H1 (cell line): Measurements from ENCODE around the gene SCG3. TPM values are rescaled to one million over a fixed set of nuclear protein-coding genes. Genes with fewer than 3 reads are reported as not detected.

Source experiments
- CTCF ChIA-PET: fragments of 300-600 bp; sonication (Branson Sonifier 250); formaldehyde crosslinking; loops from one replicate; lab custom pipeline; 2021; ENCODE audit not compliant: partially characterized antibody; lab: Charles Lee
- POLR2A ChIA-PET: fragments of 300-600 bp; sonication (Branson Sonifier 250); formaldehyde crosslinking; loops from one replicate; lab custom pipeline; 2021; ENCODE audit warnings: inconsistent platforms; ENCODE audit not compliant: partially characterized antibody; lab: Charles Lee
- DNase-seq, 2 experiments: peaks; one replicate each; pipeline versions ENCODE4 v3.0.0 to v3.0.0-alpha.2; 2010 to 2022; ENCODE audit warnings: low spot score in 2 of 2, low read depth in 1 of 2, mixed read lengths in 1 of 2
- FAIRE-seq: peaks from 2 replicates; lab custom pipeline; 2011; peaks lifted over from hg19 to GRCh38; lab: Jason Lieb, UNC
- H2AFZ ChIP-seq: 2 replicates; pipeline ENCODE4 v1.8.1; 2012; ENCODE audit warnings: low read length, inconsistent platforms
- H2AK5ac ChIP-seq: 2 replicates; pipeline ENCODE4 v1.6.1; 2013; ENCODE audit warnings: low read depth, low read length
- H2BK120ac ChIP-seq: replicated peaks from 2 replicates; pipeline ENCODE3; 2013; ENCODE audit warnings: low read depth, low read length, inconsistent platforms
- H2BK12ac ChIP-seq: 2 replicates; pipeline ENCODE4 v1.6.1; 2013; ENCODE audit warnings: low read depth, low read length
- H2BK15ac ChIP-seq: 2 replicates; pipeline ENCODE4 v1.6.1; 2013; ENCODE audit warnings: low read length
- H2BK20ac ChIP-seq: 2 replicates; pipeline ENCODE4 v1.6.1; 2013; ENCODE audit warnings: low read length
- H2BK5ac ChIP-seq: 2 replicates; pipeline ENCODE4 v1.6.1; 2013; ENCODE audit warnings: low read depth, low read length
- H3K14ac ChIP-seq: 2 replicates; pipeline ENCODE4 v1.6.1; 2013; ENCODE audit warnings: inconsistent platforms; ENCODE audit not compliant: insufficient read length
- H3K18ac ChIP-seq: 2 replicates; pipeline ENCODE4 v1.6.1; 2013; ENCODE audit warnings: low read length; ENCODE audit errors: extremely low read depth
- H3K23ac ChIP-seq: 2 replicates; pipeline ENCODE4 v1.6.1; 2013; ENCODE audit warnings: inconsistent platforms; ENCODE audit not compliant: insufficient read length
- H3K23me2 ChIP-seq: 2 replicates; pipeline ENCODE4 v1.6.1; 2013; ENCODE audit warnings: low read depth, low read length
- H3K27ac ChIP-seq: 2 replicates; pipeline ENCODE4 v1.6.1; 2011; ENCODE audit warnings: low read depth, low read length, inconsistent platforms
- H3K27me3 ChIP-seq, 4 experiments: replicated peaks in 1 of 4; 1 replicate in 1 of 4; 2 replicates in 3 of 4; pipeline versions ENCODE4 v1.6.1 to v1.8.1; 2011 to 2013; ENCODE audit warnings: low read length in 3 of 4, mild to moderate bottlenecking in 3 of 4, inconsistent platforms in 2 of 4, mixed read lengths in 2 of 4, moderate library complexity in 1 of 4; ENCODE audit not compliant: control insufficient read depth in 3 of 4, insufficient read depth in 3 of 4; ENCODE audit errors: extremely low read depth in 1 of 4
- H3K36me3 ChIP-seq, 4 experiments: 2 replicates each; pipeline versions ENCODE4 v1.6.1 to v1.8.1; 2011 to 2013; ENCODE audit warnings: mild to moderate bottlenecking in 4 of 4, low read length in 3 of 4, moderate library complexity in 2 of 4, control low read depth in 1 of 4, inconsistent platforms in 1 of 4; ENCODE audit not compliant: insufficient read depth in 4 of 4, control insufficient read depth in 2 of 4
- H3K4ac ChIP-seq: replicated peaks from 2 replicates; pipeline ENCODE3; 2013; ENCODE audit warnings: low read length, low read depth, mixed read lengths, inconsistent platforms; ENCODE audit not compliant: insufficient read length
- H3K4me1 ChIP-seq, 4 experiments: replicated peaks in 1 of 4; 1 replicate in 1 of 4; 2 replicates in 3 of 4; pipeline versions ENCODE4 v1.6.1 to v1.8.1; 2011 to 2013; ENCODE audit warnings: low read length in 3 of 4, inconsistent platforms in 2 of 4, mixed read lengths in 1 of 4; ENCODE audit not compliant: insufficient read depth in 4 of 4, control insufficient read depth in 3 of 4
- H3K4me2 ChIP-seq, 2 experiments: 2 replicates each; pipeline versions ENCODE4 v1.6.1 to v1.8.1; 2011 to 2013; ENCODE audit warnings: low read depth in 2 of 2, low read length in 2 of 2, control low read depth in 1 of 2, inconsistent platforms in 1 of 2, mild to moderate bottlenecking in 1 of 2; ENCODE audit not compliant: insufficient read depth in 1 of 2
- H3K4me3 ChIP-seq, 4 experiments: fragments of 200-600, 300-600 bp in 1 of 4; sonication (generic), shearing (Covaris generic), sonication (Bioruptor Twin) in 1 of 4; 2 replicates each; pipeline versions ENCODE4 v1.5.1 to v1.8.1; 2011 to 2016; ENCODE audit warnings: low read length in 4 of 4, low read depth in 3 of 4, control low read depth in 2 of 4, inconsistent platforms in 2 of 4, mild to moderate bottlenecking in 2 of 4, mixed read lengths in 1 of 4, moderate library complexity in 1 of 4; ENCODE audit not compliant: insufficient read depth in 2 of 4; ENCODE audit errors: extremely low read depth in 1 of 4
- H3K56ac ChIP-seq: replicated peaks from 2 replicates; pipeline ENCODE3; 2013; ENCODE audit warnings: low read depth, mild to moderate bottlenecking, mixed read lengths, low read length, inconsistent platforms; ENCODE audit not compliant: insufficient read length
- H3K79me1 ChIP-seq: 2 replicates; pipeline ENCODE4 v1.6.1; 2013; ENCODE audit warnings: low read depth, low read length, control low read depth
- H3K79me2 ChIP-seq, 2 experiments: 2 replicates each; pipeline versions ENCODE4 v1.6.1 to v1.8.1; 2012 to 2013; ENCODE audit warnings: low read length in 2 of 2, mild to moderate bottlenecking in 2 of 2, inconsistent platforms in 1 of 2; ENCODE audit not compliant: insufficient read depth in 2 of 2, control insufficient read depth in 1 of 2
- H3K9ac ChIP-seq, 4 experiments: replicated peaks in 1 of 4; 1 replicate in 1 of 4; 2 replicates in 3 of 4; pipeline versions ENCODE4 v1.6.1 to v1.8.1; 2011 to 2013; ENCODE audit warnings: low read depth in 3 of 4, low read length in 3 of 4, control low read depth in 2 of 4, mild to moderate bottlenecking in 2 of 4, moderate library complexity in 2 of 4, inconsistent platforms in 1 of 4; ENCODE audit errors: extremely low read depth in 1 of 4
- H3K9me3 ChIP-seq, 2 experiments: 2 replicates each; pipeline versions ENCODE4 v1.6.1 to v1.8.1; 2012 to 2013; ENCODE audit warnings: mild to moderate bottlenecking in 2 of 2, moderate library complexity in 2 of 2, control low read depth in 1 of 2, inconsistent platforms in 1 of 2, low read depth in 1 of 2, low read length in 1 of 2, mixed read lengths in 1 of 2; ENCODE audit not compliant: insufficient read depth in 2 of 2
- H4K20me1 ChIP-seq, 2 experiments: replicated peaks in 1 of 2; 2 replicates each; pipeline versions ENCODE3 to v1.8.1; 2011 to 2013; ENCODE audit warnings: inconsistent platforms in 2 of 2, low read length in 2 of 2, mild to moderate bottlenecking in 1 of 2; ENCODE audit not compliant: insufficient read depth in 2 of 2, control insufficient read depth in 1 of 2
- H4K5ac ChIP-seq: 2 replicates; pipeline ENCODE4 v1.6.1; 2013; ENCODE audit warnings: low read length, low read depth, mixed read lengths, inconsistent platforms; ENCODE audit not compliant: insufficient read length
- H4K8ac ChIP-seq: 2 replicates; pipeline ENCODE4 v1.8.0; 2013; ENCODE audit warnings: mild to moderate bottlenecking, moderate library complexity, low read length, inconsistent platforms; ENCODE audit not compliant: insufficient read depth; ENCODE audit errors: extremely low read depth
- H4K91ac ChIP-seq: replicated peaks from 2 replicates; pipeline ENCODE3; 2013; ENCODE audit warnings: low read length, mixed read lengths, inconsistent platforms; ENCODE audit not compliant: insufficient read length
- ASH2L ChIP-seq: fragments of 200-600, 300-600 bp; sonication (generic); IDR thresholded peaks from one replicate; pipeline ENCODE4 v1.7.1; 2017; ENCODE audit warnings: low read length
- CBX5 ChIP-seq: fragments of 300-800, 300-1000 bp; sonication (generic); IDR thresholded peaks from 2 replicates; pipeline ENCODE4 v1.7.1; 2016; ENCODE audit warnings: antibody characterized with exemption, low read length, low read depth
- CHD1 ChIP-seq: IDR thresholded peaks from 2 replicates; pipeline ENCODE4 v1.6.1; 2012; ENCODE audit warnings: low read depth, low read length, improper control_type of control experiment
- CREB1 ChIP-seq: IDR thresholded peaks from 2 replicates; pipeline ENCODE4 v1.6.1; 2012; ENCODE audit warnings: inconsistent platforms
- NANOG ChIP-seq: IDR thresholded peaks from 2 replicates; pipeline ENCODE4 v1.6.1; 2011; ENCODE audit warnings: low read length, low read depth, mild to moderate bottlenecking, inconsistent platforms; ENCODE audit not compliant: insufficient read depth, poor library complexity, severe bottlenecking
- POLR2A ChIP-seq, 2 experiments: IDR thresholded peaks; 1 replicate in 1 of 2; 2 replicates in 1 of 2; pipeline ENCODE4 v1.6.1; 2011; ENCODE audit warnings: low read depth in 2 of 2, low read length in 2 of 2, mild to moderate bottlenecking in 2 of 2; ENCODE audit errors: control extremely low read depth in 1 of 2
- RBBP5 ChIP-seq: IDR thresholded peaks from 2 replicates; pipeline ENCODE4 v1.7.1; 2012; ENCODE audit warnings: low read depth, mild to moderate bottlenecking, inconsistent platforms, low read length, moderate library complexity, borderline replicate concordance
- RNF2 ChIP-seq: fragments of 200-900, 300-1000 bp; sonication (generic); IDR thresholded peaks from 2 replicates; pipeline ENCODE4 v1.7.1; 2016; ENCODE audit warnings: borderline replicate concordance, low read depth, mild to moderate bottlenecking, antibody characterized with exemption, low read length; ENCODE audit not compliant: poor library complexity, severe bottlenecking; ENCODE audit errors: missing control alignments
- SP1 ChIP-seq: IDR thresholded peaks from 2 replicates; pipeline ENCODE4 v1.6.1; 2011; ENCODE audit warnings: low read depth, low read length
- WGBS, 2 experiments: shearing (Covaris generic) in 1 of 2; methylation state at CpG; one replicate each; pipeline versions ENCODE4 v1.1.6 to v1.1.7; 2013 to 2015; ENCODE audit warnings: low lambda C conversion rate in 2 of 2, mixed read lengths in 2 of 2, inconsistent platforms in 1 of 2, low coverage in 1 of 2, missing lambda C conversion rate in 1 of 2; ENCODE audit not compliant: insufficient replicate concordance in 2 of 2, insufficient coverage in 1 of 2, insufficient read length in 1 of 2; ENCODE audit errors: extremely low coverage in 1 of 2, missing lambda C conversion rate in 1 of 2; 5-methylcytosine and 5-hydroxymethylcytosine counted together
- polyA plus RNA-seq, 7 experiments: library from polyadenylated mRNA; depleted of rRNA in 3 of 7; stranded (reverse) in 5 of 7; unstranded in 2 of 7; fragments of >200 nt in 5 of 7; fragments of 200-250 nt in 2 of 7; gene quantifications; 1 replicate in 5 of 7; 2 replicates in 1 of 7; 4 replicates in 1 of 7; pipeline versions ENCODE4 v1.2.1 to v1.2.3, GENCODE V29; 2011 to 2013; ENCODE audit warnings: missing spikeins in 2 of 7, mixed read lengths in 2 of 7
- total RNA-seq: library from RNA; stranded (reverse); fragmentation: NEBNext Ultra II Directional; extraction: Animal tissue kit (Norgen Biotek cat#: 25700); gene quantifications from 2 replicates; pipeline ENCODE4 v1.2.1, GENCODE V29; 2021

Gene SCG3
- total and polyA plus RNA-seq, 2 of the 8 experiments (the other 6 are each of a cell fraction or from before 2014, with no cell fraction given), result 5.2 to 45.9 TPM

- no peak overlapping the region for H2AK5ac ChIP-seq
- H4K20me1 ChIP-seq, result no peaks in the 10 kb centered on the region
- no peak for TF ChIP-seq NANOG
- no peak for TF ChIP-seq SP1
- no peak for TF ChIP-seq RBBP5
- TF ChIP-seq RNF2, result no peak
- no peak for TF ChIP-seq POLR2A (IDR thresholded peaks at IDR 0.05; ENCODE audit: control extremely low read depth in 1 of 2, low read depth in 2 of 2, low read length in 2 of 2)
- no peak for TF ChIP-seq ASH2L
- no peak for TF ChIP-seq CREB1
- no peak for TF ChIP-seq CHD1
- TF ChIP-seq CBX5, result no peak
- H2BK120ac ChIP-seq, result no peak overlapping the region
- H3K23me2 ChIP-seq, result no peaks in the 10 kb centered on the region
- ChIA-PET POLR2A (interaction anchor here (0.6 to 1.2 kb wide), 3 partner anchors 13 to 17 kb away, joined by 3 read pairs; partner anchors contain the start of gene LYSMD2), CTCF (interaction anchor here (0.8 to 1.4 kb wide), 3 partner anchors 16 to 71 kb away, joined by 3 read pairs; partner anchors contain the start of gene LYSMD2)
- H3K9ac ChIP-seq, result no peak overlapping the region
- H3K4me2 ChIP-seq, result no peak overlapping the region
- no peaks in the 10 kb centered on the region for H3K27me3 ChIP-seq
- WGBS, 2 experiments, result 88% methylated on average over 5 of the region's 5 CpGs; no CpG with 5 or more reads in 1 of the 2 experiments
- no peak for DNase-seq
- no peak overlapping the region for H2AFZ ChIP-seq
- no peak overlapping the region for H3K14ac ChIP-seq
- no peak overlapping the region for H4K5ac ChIP-seq
- no peak overlapping the region for H3K23ac ChIP-seq
- H4K8ac ChIP-seq, result no peak overlapping the region
- no peak overlapping the region for H2BK5ac ChIP-seq
- H3K9me3 ChIP-seq, result no peaks in the 10 kb centered on the region
- H3K56ac ChIP-seq, result no peak overlapping the region
- H2BK20ac ChIP-seq, result no peak overlapping the region
- no peak overlapping the region for H2BK15ac ChIP-seq
- H2BK12ac ChIP-seq, result no peak overlapping the region
- no peak for FAIRE-seq
- no peak overlapping the region for H3K4ac ChIP-seq
- no peaks in the 10 kb centered on the region for H3K79me2 ChIP-seq
- no peak overlapping the region for H3K4me3 ChIP-seq
- H3K79me1 ChIP-seq, result no peaks in the 10 kb centered on the region
- H3K27ac ChIP-seq, result no peak overlapping the region
- H3K18ac ChIP-seq, result no peak overlapping the region
- H3K4me1 ChIP-seq, result peaks cover 0 to 3% (median under 1%) of the 10 kb centered on the region in 4 experiments; a peak in 1 of 7 replicates
- H3K36me3 ChIP-seq, result no peaks in the 10 kb centered on the region; a peak in 1 of 8 replicates
- H4K91ac ChIP-seq, result no peak overlapping the region
Observed at GRCh38 chr15:51721199-51721960, 40.1 kb downstream of the SCG3 start.
